GM21360 (cell line): ENCODE results near the gene CCDC154.
A peak's percentile ranks its signal among the peaks of the same experiment; 100 is the strongest.
"Not testable (repeated sequence)": the region's sequence is repeated elsewhere in the genome, so short reads cannot be mapped to it uniquely, and the experiment has no call there.

ENCODE experiments used
- ATAC-seq: cut with Tn5 transposase; IDR thresholded peaks from one replicate; pipeline ENCODE4 v1.9.1; 2021; ENCODE audit warnings: mild to moderate bottlenecking, moderate library complexity; ENCODE audit not compliant: unreplicated experiment

CCDC154 gene

GRCh38 chr16:1443980-1444729 lies at the start of gene CCDC154:
Gene CCDC154 (minus strand): TSS chr16:1444556. CDS start chr16:1444322, 234 bp downstream.
- ATAC-seq, result no peak

- ATAC-seq, result no peak
These were observed 49.4 kb upstream of the CCDC154 start for GRCh38 chr16:1493746-1494094.

- ATAC-seq, result no peak
These were observed 48.8 kb upstream of the CCDC154 start, which contains the start of gene TELO2 for GRCh38 chr16:1492923-1493745. Gene TELO2 (plus strand): TSS chr16:1493360. CDS start chr16:1494282, 922 bp downstream.

- ATAC-seq, result no peak
These were observed 47.9 kb upstream of the CCDC154 start for GRCh38 chr16:1492082-1492922.

- ATAC-seq, result no peak
These were observed 47.0 kb upstream of the CCDC154 start for GRCh38 chr16:1491327-1491726.

GRCh38 chr16:1489077-1489476 lies 44.7 kb upstream of the CCDC154 start:
- ATAC-seq, result no peak

GRCh38 chr16:1488619-1489018 lies 44.3 kb upstream of the CCDC154 start, which contains the start of gene PTX4:
Gene PTX4 (minus strand): TSS chr16:1488944. CDS start chr16:1488909, 35 bp downstream.
- ATAC-seq, result no peak

GRCh38 chr16:1488054-1488601 lies 43.8 kb upstream of the CCDC154 start:
- ATAC-seq, result no peak

GRCh38 chr16:1487395-1488053 lies 43.2 kb upstream of the CCDC154 start:
- ATAC-seq, result no peak

GRCh38 chr16:1486551-1487390 lies 42.4 kb upstream of the CCDC154 start:
- no peak for ATAC-seq

GRCh38 chr16:1485847-1486496 lies 41.6 kb upstream of the CCDC154 start:
- no peak for ATAC-seq

- ATAC-seq, result no peak
These were observed 37.8 kb upstream of the CCDC154 start for GRCh38 chr16:1481906-1482835.

- not testable (repeated sequence) for ATAC-seq
These were observed 34.6 kb upstream of the CCDC154 start for GRCh38 chr16:1478937-1479336.

- no peak for ATAC-seq
These were observed 32.7 kb upstream of the CCDC154 start for GRCh38 chr16:1477033-1477432.

GRCh38 chr16:1475552-1476114 lies 31.3 kb upstream of the CCDC154 start:
- ATAC-seq, result no peak

- peak; percentile 76 for ATAC-seq
These were observed 30.6 kb upstream of the CCDC154 start, which contains the start of gene CLCN7 for GRCh38 chr16:1474796-1475551. Gene CLCN7 (minus strand): TSS chr16:1475028. CDS start chr16:1474974, 54 bp downstream.
